H9 (cell line): Measurements from ENCODE around the gene TERB1. TPM values are rescaled to one million over a fixed set of nuclear protein-coding genes. Genes with fewer than 3 reads are reported as not detected.

Experiments
- DNase-seq: peaks from one replicate; pipeline ENCODE4 v3.0.0-alpha.2; 2017
- H2AFZ ChIP-seq: one replicate; pipeline ENCODE4 v1.6.1; 2013; ENCODE audit warnings: mild to moderate bottlenecking, low read length, control low read depth, moderate library complexity
- H2AK5ac ChIP-seq: 2 replicates; pipeline ENCODE4 v1.6.1; 2013; ENCODE audit warnings: low read length, control low read depth, mixed read lengths; ENCODE audit not compliant: insufficient read length
- H2BK120ac ChIP-seq: one replicate; pipeline ENCODE4 v1.6.1; 2013; ENCODE audit warnings: low read depth, mild to moderate bottlenecking, low read length, control low read depth, inconsistent platforms; ENCODE audit not compliant: poor library complexity, severe bottlenecking
- H2BK12ac ChIP-seq: 2 replicates; pipeline ENCODE4 v1.6.1; 2013; ENCODE audit warnings: low read length, control low read depth, mixed read lengths, low read depth; ENCODE audit not compliant: insufficient read length
- H2BK15ac ChIP-seq: 2 replicates; pipeline ENCODE4 v1.6.1; 2013; ENCODE audit warnings: low read depth, low read length, control low read depth
- H2BK20ac ChIP-seq: one replicate; pipeline ENCODE4 v1.6.1; 2013; ENCODE audit warnings: low read depth, mild to moderate bottlenecking, low read length, control low read depth, inconsistent platforms; ENCODE audit not compliant: poor library complexity, severe bottlenecking
- H2BK5ac ChIP-seq: 2 replicates; pipeline ENCODE4 v1.6.1; 2013; ENCODE audit warnings: low read length, control low read depth, mixed read lengths; ENCODE audit not compliant: insufficient read length
- H3K14ac ChIP-seq: 2 replicates; pipeline ENCODE4 v1.6.1; 2013; ENCODE audit warnings: low read length, control low read depth; ENCODE audit not compliant: insufficient read depth
- H3K18ac ChIP-seq: 2 replicates; pipeline ENCODE4 v1.6.1; 2013; ENCODE audit warnings: low read depth, mild to moderate bottlenecking, mixed read lengths, low read length, control low read depth; ENCODE audit not compliant: insufficient read length
- H3K23ac ChIP-seq: 2 replicates; pipeline ENCODE4 v1.6.1; 2013; ENCODE audit warnings: low read length, control low read depth, mixed read lengths, low read depth; ENCODE audit not compliant: insufficient read length
- H3K23me2 ChIP-seq: 2 replicates; pipeline ENCODE4 v1.6.1; 2013; ENCODE audit warnings: low read depth, mild to moderate bottlenecking, mixed read lengths, low read length, control low read depth; ENCODE audit not compliant: insufficient read length, poor library complexity, severe bottlenecking
- H3K27ac ChIP-seq: 2 replicates; pipeline ENCODE4 v1.5.1; 2013; ENCODE audit warnings: low read length, control low read depth, mixed read lengths, low read depth; ENCODE audit not compliant: insufficient read length
- H3K27me3 ChIP-seq: 2 replicates; pipeline ENCODE4 v1.6.1; 2013; ENCODE audit warnings: low read length, control low read depth, inconsistent platforms; ENCODE audit not compliant: insufficient read depth
- H3K4ac ChIP-seq: 2 replicates; pipeline ENCODE4 v1.6.1; 2013; ENCODE audit warnings: low read depth, mild to moderate bottlenecking, control low read depth, inconsistent platforms, low read length, moderate library complexity
- H3K4me1 ChIP-seq: 2 replicates; pipeline ENCODE4 v1.6.1; 2013; ENCODE audit warnings: low read length, control low read depth, inconsistent platforms; ENCODE audit not compliant: insufficient read depth
- H3K4me2 ChIP-seq: 2 replicates; pipeline ENCODE4 v1.6.1; 2013; ENCODE audit warnings: low read length, control low read depth, mixed read lengths; ENCODE audit not compliant: insufficient read length, insufficient read depth
- H3K56ac ChIP-seq: 2 replicates; pipeline ENCODE4 v1.6.1; 2013; ENCODE audit warnings: low read depth, mild to moderate bottlenecking, mixed read lengths, low read length, control low read depth; ENCODE audit not compliant: insufficient read length
- H3K79me1 ChIP-seq: 2 replicates; pipeline ENCODE4 v1.6.1; 2013; ENCODE audit warnings: low read depth, mild to moderate bottlenecking, moderate library complexity, low read length, control low read depth, inconsistent platforms; ENCODE audit not compliant: insufficient read depth, poor library complexity, severe bottlenecking
- H3K79me2 ChIP-seq: 2 replicates; pipeline ENCODE4 v1.6.1; 2013; ENCODE audit warnings: low read length, control low read depth, inconsistent platforms; ENCODE audit not compliant: insufficient read depth
- H3K9ac ChIP-seq: 2 replicates; pipeline ENCODE4 v1.6.1; 2013; ENCODE audit warnings: low read length, control low read depth, mixed read lengths; ENCODE audit not compliant: insufficient read length; ENCODE audit errors: extremely low read depth
- H3K9me3 ChIP-seq: one replicate; pipeline ENCODE4 v1.6.1; 2013; ENCODE audit warnings: low read depth, low read length, inconsistent platforms; ENCODE audit not compliant: control insufficient read depth
- H3T11ph ChIP-seq: one replicate; pipeline ENCODE4 v1.6.1; 2013; ENCODE audit warnings: mild to moderate bottlenecking, low read length, control low read depth, inconsistent platforms
- H4K20me1 ChIP-seq: one replicate; pipeline ENCODE4 v1.6.1; 2013; ENCODE audit not compliant: control insufficient read depth, insufficient read length, insufficient read depth
- H4K5ac ChIP-seq: 2 replicates; pipeline ENCODE4 v1.6.1; 2013; ENCODE audit warnings: low read depth, mild to moderate bottlenecking, mixed read lengths, low read length, control low read depth; ENCODE audit not compliant: insufficient read length
- H4K8ac ChIP-seq: replicated peaks from 2 replicates; pipeline ENCODE4 v1.6.1; 2013; ENCODE audit warnings: low read length, control low read depth, mixed read lengths, low read depth; ENCODE audit not compliant: insufficient read length
- H4K91ac ChIP-seq: 2 replicates; pipeline ENCODE4 v1.6.1; 2013; ENCODE audit warnings: low read depth, mild to moderate bottlenecking, moderate library complexity, mixed read lengths, low read length, control low read depth; ENCODE audit not compliant: insufficient read length
- H3K27ac Mint-ChIP-seq, 3 experiments: 2 replicates in 2 of 3; 3 replicates in 1 of 3; pipeline ENCODE4 v1.8.0; 2020 to 2021; ENCODE audit warnings: mixed read lengths in 3 of 3, mild to moderate bottlenecking in 1 of 3, moderate library complexity in 1 of 3
- H3K27me3 Mint-ChIP-seq: 2 replicates; pipeline ENCODE4 v1.8.0; 2021; ENCODE audit warnings: low read depth, mild to moderate bottlenecking, moderate library complexity, mixed read lengths
- H3K36me3 Mint-ChIP-seq, 3 experiments: 2 replicates in 2 of 3; 3 replicates in 1 of 3; pipeline ENCODE4 v1.8.0; 2020 to 2021; ENCODE audit warnings: low read depth in 3 of 3, mixed read lengths in 3 of 3; ENCODE audit not compliant: insufficient read depth in 1 of 3
- H3K4me1 Mint-ChIP-seq, 2 experiments: 2 replicates each; pipeline ENCODE4 v1.8.0; 2020; ENCODE audit warnings: mixed read lengths in 2 of 2
- H3K4me3 Mint-ChIP-seq, 2 experiments: 2 replicates in 1 of 2; 3 replicates in 1 of 2; pipeline ENCODE4 v1.8.0; 2020 to 2021; ENCODE audit warnings: mild to moderate bottlenecking in 2 of 2, mixed read lengths in 2 of 2, moderate library complexity in 1 of 2
- H3K9me3 Mint-ChIP-seq, 2 experiments: 2 replicates in 1 of 2; 3 replicates in 1 of 2; pipeline ENCODE4 v1.8.0; 2020; ENCODE audit warnings: mild to moderate bottlenecking in 2 of 2, mixed read lengths in 2 of 2, moderate library complexity in 1 of 2
- WGBS: extraction: QIAGEN DNeasy Blood & Tissue Kit; methylation state at CpG from one replicate; pipeline ENCODE4 v1.1.7; 2013; ENCODE audit warnings: missing lambda C conversion rate, low lambda C conversion rate, mixed read lengths; ENCODE audit not compliant: insufficient read length; ENCODE audit errors: extremely low coverage; 5-methylcytosine and 5-hydroxymethylcytosine counted together
- total RNA-seq: library from RNA; stranded (reverse); gene quantifications from 2 replicates; pipeline ENCODE4 v1.2.1, GENCODE V29; 2021
- TF ChIP-seq, protein P1 (sequence below): fragments of 200-600 bp; sonication (generic); conservative IDR thresholded peaks from 3 replicates; pipeline ENCODE4 v1.8.0; 2021; ENCODE audit warnings: antibody characterized with exemption, mild to moderate bottlenecking

TERB1 gene
- total RNA-seq, 1 experiment from 2014 or later: not detected

DNA sequence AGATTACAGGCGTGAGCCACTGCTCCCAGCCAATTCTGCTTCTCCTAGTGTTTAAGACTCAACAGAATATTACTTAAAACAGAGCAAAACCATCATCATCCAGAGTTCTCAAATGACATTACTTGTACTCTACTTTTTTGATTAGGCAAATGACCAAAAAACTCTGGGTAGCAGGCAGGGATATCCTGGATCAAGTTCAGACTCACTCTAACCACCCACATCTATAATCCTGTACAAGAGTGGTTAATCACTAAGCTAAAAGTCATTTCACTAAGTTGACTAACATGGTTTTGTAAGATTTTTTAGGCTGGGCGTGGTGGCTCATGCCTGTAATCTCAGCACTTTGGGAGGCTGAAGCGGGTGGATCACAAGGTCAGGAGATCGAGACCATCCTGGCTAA is 22.6 kb upstream of the TERB1 start:
- H4K20me1 ChIP-seq: no peaks in the 10 kb centered on the region
- no peak overlapping the region for H3K4me2 ChIP-seq
- H2BK15ac ChIP-seq: no peak overlapping the region
- H2AFZ ChIP-seq: no peak overlapping the region
- no peaks in the 10 kb centered on the region for H3K23me2 ChIP-seq
- no peaks in the 10 kb centered on the region for H3K4me1 ChIP-seq
- H3K27me3 ChIP-seq: no peaks in the 10 kb centered on the region
- H3K56ac ChIP-seq: no peak overlapping the region
- no peak overlapping the region for H3K23ac ChIP-seq
- Mint-ChIP-seq H3K27ac (no peak overlapping the region), H3K9me3 (no peaks in the 10 kb centered on the region), H3K4me1 (peaks cover 2% of the 10 kb centered on the region in 2 experiments), H3K27me3 (no peaks in the 10 kb centered on the region), H3K36me3 (peaks cover 51 to 79% (median 74%) of the 10 kb centered on the region in 3 experiments), H3K4me3 (no peak overlapping the region)
- H3K79me1 ChIP-seq: peaks cover 4% of the 10 kb centered on the region
- H3K9ac ChIP-seq: no peak overlapping the region
- TF ChIP-seq, protein P1, sequence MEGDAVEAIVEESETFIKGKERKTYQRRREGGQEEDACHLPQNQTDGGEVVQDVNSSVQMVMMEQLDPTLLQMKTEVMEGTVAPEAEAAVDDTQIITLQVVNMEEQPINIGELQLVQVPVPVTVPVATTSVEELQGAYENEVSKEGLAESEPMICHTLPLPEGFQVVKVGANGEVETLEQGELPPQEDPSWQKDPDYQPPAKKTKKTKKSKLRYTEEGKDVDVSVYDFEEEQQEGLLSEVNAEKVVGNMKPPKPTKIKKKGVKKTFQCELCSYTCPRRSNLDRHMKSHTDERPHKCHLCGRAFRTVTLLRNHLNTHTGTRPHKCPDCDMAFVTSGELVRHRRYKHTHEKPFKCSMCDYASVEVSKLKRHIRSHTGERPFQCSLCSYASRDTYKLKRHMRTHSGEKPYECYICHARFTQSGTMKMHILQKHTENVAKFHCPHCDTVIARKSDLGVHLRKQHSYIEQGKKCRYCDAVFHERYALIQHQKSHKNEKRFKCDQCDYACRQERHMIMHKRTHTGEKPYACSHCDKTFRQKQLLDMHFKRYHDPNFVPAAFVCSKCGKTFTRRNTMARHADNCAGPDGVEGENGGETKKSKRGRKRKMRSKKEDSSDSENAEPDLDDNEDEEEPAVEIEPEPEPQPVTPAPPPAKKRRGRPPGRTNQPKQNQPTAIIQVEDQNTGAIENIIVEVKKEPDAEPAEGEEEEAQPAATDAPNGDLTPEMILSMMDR: no peak
- no peak overlapping the region for H3K27ac ChIP-seq
- H2BK5ac ChIP-seq: no peak overlapping the region
- H3K14ac ChIP-seq: no peak overlapping the region
- no peak for DNase-seq
- no peak overlapping the region for H3T11ph ChIP-seq
- no peak overlapping the region for H4K5ac ChIP-seq
- H2BK20ac ChIP-seq: no peak overlapping the region
- H4K91ac ChIP-seq: no peak overlapping the region
- no peak overlapping the region for H2AK5ac ChIP-seq
- no peaks in the 10 kb centered on the region for H3K9me3 ChIP-seq
- no peak overlapping the region for H2BK12ac ChIP-seq
- no peak overlapping the region for H3K18ac ChIP-seq
- WGBS: no CpG with 5 or more reads among the region's 4 CpGs
- H4K8ac ChIP-seq: no peak overlapping the region
- no peak overlapping the region for H2BK120ac ChIP-seq
- H3K79me2 ChIP-seq: peaks cover 1% of the 10 kb centered on the region; the same call in 1 of the 2 replicates
- no peak overlapping the region for H3K4ac ChIP-seq
